ENCODE data around the gene STK26. TPM values are rescaled to one million over a fixed set of nuclear protein-coding genes. Genes with fewer than 3 reads are reported as not detected.

The STK26 gene
- total and polyA plus RNA-seq, 2 experiments from 2014 or later: 65.2 to 110 TPM

DNA sequence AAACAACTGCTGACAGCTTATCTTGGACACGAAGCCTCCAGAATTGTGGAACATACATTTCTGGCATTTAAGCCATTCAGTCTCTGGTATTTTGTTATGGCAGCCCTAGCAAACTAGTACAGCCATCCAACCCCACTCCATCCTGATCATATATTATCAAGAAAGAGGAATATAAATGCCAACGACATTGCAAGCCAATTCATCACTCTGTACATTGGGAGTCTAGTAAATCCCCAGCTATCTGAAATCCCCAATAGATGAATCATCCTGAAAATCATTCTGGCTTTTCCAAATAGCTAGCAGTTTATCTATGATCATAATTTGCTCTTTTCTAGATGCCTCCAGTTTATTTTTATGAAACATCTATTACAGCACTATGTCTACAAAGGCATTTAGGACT lies 63.6 kb downstream of the STK26 start:
- no peaks in the 10 kb centered on the region for H3K4me1 Mint-ChIP-seq
- H3F3A ChIP-seq (replicated peaks; ENCODE audit: low read depth): no peaks in the 10 kb centered on the region
- no peaks in the 10 kb centered on the region for H3K27me3 Mint-ChIP-seq (ENCODE audit: insufficient read depth, low read depth, poor library complexity)
- no peak overlapping the region for H3K4me3 ChIP-seq
- no peak overlapping the region for H3K27ac ChIP-seq (ENCODE audit: low read depth)
- no peaks in the 10 kb centered on the region for H3K9me3 Mint-ChIP-seq
- DNase-seq (ENCODE audit: low spot score) (no peak), ATAC-seq (no peak)
- H3K36me3 ChIP-seq (ENCODE audit: insufficient read depth): no peaks in the 10 kb centered on the region
- no peak overlapping the region for H3K27ac Mint-ChIP-seq
- no peak for TF ChIP-seq ZNF114 (CRISPR knock-in tag; IDR thresholded peaks at IDR 0.05)
- TF ChIP-seq, protein P1, sequence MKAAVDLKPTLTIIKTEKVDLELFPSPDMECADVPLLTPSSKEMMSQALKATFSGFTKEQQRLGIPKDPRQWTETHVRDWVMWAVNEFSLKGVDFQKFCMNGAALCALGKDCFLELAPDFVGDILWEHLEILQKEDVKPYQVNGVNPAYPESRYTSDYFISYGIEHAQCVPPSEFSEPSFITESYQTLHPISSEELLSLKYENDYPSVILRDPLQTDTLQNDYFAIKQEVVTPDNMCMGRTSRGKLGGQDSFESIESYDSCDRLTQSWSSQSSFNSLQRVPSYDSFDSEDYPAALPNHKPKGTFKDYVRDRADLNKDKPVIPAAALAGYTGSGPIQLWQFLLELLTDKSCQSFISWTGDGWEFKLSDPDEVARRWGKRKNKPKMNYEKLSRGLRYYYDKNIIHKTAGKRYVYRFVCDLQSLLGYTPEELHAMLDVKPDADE (IDR thresholded peaks at IDR 0.05): no peak
- H3K4me1 ChIP-seq (ENCODE audit: insufficient read depth): no peaks in the 10 kb centered on the region
- H3K4me3 Mint-ChIP-seq: no peak overlapping the region
- no peaks in the 10 kb centered on the region for H3K9me2 ChIP-seq (ENCODE audit: insufficient read depth)
- H3K4me2 ChIP-seq: no peak overlapping the region
- no peaks in the 10 kb centered on the region for H3K79me2 ChIP-seq (replicated peaks; ENCODE audit: insufficient read depth)
- no peak overlapping the region for H2AFZ ChIP-seq
- no peaks in the 10 kb centered on the region for H3K36me3 Mint-ChIP-seq (ENCODE audit: low read depth)
- no peaks in the 10 kb centered on the region for H3K27me3 ChIP-seq (ENCODE audit: insufficient read depth)
- H4K20me1 ChIP-seq (replicated peaks; ENCODE audit: insufficient read depth): no peaks in the 10 kb centered on the region

DNA sequence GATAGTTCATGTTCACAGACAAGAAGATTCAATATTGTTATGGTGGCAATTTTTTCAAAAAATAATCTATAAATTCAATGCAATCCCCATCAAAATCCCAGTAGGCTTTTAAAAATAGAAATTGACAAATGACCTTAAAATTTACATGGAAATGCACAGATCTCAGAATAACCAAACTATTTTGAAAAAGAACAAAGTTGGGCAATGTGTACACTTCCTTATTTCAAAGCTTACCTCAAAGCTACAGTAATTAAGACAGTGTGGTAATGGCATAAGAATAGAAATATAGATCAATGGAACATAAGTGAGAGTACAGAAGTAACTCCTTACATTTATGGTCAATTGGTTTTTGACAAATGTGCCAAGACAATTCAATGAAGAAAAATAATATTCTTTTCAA lies 65.8 kb downstream of the STK26 start:
- Mint-ChIP-seq H3K27ac (no peak overlapping the region), H3K4me3 (no peak overlapping the region), H3K27me3 (ENCODE audit: insufficient read depth, low read depth, poor library complexity) (no peaks in the 10 kb centered on the region), H3K9me3 (no peaks in the 10 kb centered on the region), H3K36me3 (ENCODE audit: low read depth) (no peaks in the 10 kb centered on the region), H3K4me1 (0 out of 3 replicates have a peak, but pooled peaks cover 3% of the 10 kb centered on the region)
- DNase-seq (ENCODE audit: low spot score) (no peak), ATAC-seq (no peak)
- Histone ChIP-seq H3K4me2 (no peak overlapping the region), H3K79me2 (replicated peaks; ENCODE audit: insufficient read depth) (no peaks in the 10 kb centered on the region), H3K4me3 (no peak overlapping the region), H3K9me2 (ENCODE audit: insufficient read depth) (no peaks in the 10 kb centered on the region), H3K36me3 (ENCODE audit: insufficient read depth) (no peaks in the 10 kb centered on the region), H3K27me3 (ENCODE audit: insufficient read depth) (no peaks in the 10 kb centered on the region), H2AFZ (no peak overlapping the region), H3F3A (replicated peaks; ENCODE audit: low read depth) (no peaks in the 10 kb centered on the region), H3K4me1 (ENCODE audit: insufficient read depth) (no peaks in the 10 kb centered on the region), H4K20me1 (replicated peaks; ENCODE audit: insufficient read depth) (no peaks in the 10 kb centered on the region), H3K27ac (ENCODE audit: low read depth) (no peak overlapping the region)
- TF ChIP-seq, protein P2, sequence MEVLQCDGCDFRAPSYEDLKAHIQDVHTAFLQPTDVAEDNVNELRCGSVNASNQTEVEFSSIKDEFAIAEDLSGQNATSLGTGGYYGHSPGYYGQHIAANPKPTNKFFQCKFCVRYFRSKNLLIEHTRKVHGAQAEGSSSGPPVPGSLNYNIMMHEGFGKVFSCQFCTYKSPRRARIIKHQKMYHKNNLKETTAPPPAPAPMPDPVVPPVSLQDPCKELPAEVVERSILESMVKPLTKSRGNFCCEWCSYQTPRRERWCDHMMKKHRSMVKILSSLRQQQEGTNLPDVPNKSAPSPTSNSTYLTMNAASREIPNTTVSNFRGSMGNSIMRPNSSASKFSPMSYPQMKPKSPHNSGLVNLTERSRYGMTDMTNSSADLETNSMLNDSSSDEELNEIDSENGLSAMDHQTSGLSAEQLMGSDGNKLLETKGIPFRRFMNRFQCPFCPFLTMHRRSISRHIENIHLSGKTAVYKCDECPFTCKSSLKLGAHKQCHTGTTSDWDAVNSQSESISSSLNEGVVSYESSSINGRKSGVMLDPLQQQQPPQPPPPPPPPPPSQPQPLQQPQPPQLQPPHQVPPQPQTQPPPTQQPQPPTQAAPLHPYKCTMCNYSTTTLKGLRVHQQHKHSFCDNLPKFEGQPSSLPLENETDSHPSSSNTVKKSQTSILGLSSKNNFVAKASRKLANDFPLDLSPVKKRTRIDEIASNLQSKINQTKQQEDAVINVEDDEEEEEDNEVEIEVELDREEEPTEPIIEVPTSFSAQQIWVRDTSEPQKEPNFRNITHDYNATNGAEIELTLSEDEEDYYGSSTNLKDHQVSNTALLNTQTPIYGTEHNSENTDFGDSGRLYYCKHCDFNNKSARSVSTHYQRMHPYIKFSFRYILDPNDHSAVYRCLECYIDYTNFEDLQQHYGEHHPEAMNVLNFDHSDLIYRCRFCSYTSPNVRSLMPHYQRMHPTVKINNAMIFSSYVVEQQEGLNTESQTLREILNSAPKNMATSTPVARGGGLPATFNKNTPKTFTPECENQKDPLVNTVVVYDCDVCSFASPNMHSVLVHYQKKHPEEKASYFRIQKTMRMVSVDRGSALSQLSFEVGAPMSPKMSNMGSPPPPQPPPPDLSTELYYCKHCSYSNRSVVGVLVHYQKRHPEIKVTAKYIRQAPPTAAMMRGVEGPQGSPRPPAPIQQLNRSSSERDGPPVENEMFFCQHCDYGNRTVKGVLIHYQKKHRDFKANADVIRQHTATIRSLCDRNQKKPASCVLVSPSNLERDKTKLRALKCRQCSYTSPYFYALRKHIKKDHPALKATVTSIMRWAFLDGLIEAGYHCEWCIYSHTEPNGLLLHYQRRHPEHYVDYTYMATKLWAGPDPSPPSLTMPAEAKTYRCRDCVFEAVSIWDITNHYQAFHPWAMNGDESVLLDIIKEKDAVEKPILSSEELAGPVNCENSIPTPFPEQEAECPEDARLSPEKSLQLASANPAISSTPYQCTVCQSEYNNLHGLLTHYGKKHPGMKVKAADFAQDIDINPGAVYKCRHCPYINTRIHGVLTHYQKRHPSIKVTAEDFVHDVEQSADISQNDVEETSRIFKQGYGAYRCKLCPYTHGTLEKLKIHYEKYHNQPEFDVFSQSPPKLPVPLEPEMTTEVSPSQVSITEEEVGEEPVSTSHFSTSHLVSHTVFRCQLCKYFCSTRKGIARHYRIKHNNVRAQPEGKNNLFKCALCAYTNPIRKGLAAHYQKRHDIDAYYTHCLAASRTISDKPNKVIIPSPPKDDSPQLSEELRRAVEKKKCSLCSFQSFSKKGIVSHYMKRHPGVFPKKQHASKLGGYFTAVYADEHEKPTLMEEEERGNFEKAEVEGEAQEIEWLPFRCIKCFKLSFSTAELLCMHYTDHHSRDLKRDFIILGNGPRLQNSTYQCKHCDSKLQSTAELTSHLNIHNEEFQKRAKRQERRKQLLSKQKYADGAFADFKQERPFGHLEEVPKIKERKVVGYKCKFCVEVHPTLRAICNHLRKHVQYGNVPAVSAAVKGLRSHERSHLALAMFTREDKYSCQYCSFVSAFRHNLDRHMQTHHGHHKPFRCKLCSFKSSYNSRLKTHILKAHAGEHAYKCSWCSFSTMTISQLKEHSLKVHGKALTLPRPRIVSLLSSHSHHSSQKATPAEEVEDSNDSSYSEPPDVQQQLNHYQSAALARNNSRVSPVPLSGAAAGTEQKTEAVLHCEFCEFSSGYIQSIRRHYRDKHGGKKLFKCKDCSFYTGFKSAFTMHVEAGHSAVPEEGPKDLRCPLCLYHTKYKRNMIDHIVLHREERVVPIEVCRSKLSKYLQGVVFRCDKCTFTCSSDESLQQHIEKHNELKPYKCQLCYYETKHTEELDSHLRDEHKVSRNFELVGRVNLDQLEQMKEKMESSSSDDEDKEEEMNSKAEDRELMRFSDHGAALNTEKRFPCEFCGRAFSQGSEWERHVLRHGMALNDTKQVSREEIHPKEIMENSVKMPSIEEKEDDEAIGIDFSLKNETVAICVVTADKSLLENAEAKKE (CRISPR knock-in tag; IDR thresholded peaks at IDR 0.05): no peak
- TF ChIP-seq CREB1 (CRISPR knock-in tag; IDR thresholded peaks at IDR 0.05; ENCODE audit: low read depth) (no peak), EZH2phosphoT487 (IDR thresholded peaks at IDR 0.05; ENCODE audit: unreplicated experiment) (no peak), ZNF114 (CRISPR knock-in tag; IDR thresholded peaks at IDR 0.05) (no peak), STAT1 (IDR thresholded peaks at IDR 0.05; ENCODE audit: unreplicated experiment) (no peak), EZH2 (IDR thresholded peaks at IDR 0.05; ENCODE audit: low read depth, unreplicated experiment) (no peak), JUNB (IDR thresholded peaks at IDR 0.05; ENCODE audit: unreplicated experiment) (no peak), ZNF331 (CRISPR knock-in tag; IDR thresholded peaks at IDR 0.05; ENCODE audit: low read depth) (no peak), NANOG (IDR thresholded peaks at IDR 0.05; ENCODE audit: borderline replicate concordance) (no peak)
- TF ChIP-seq, protein P1 (IDR thresholded peaks at IDR 0.05): no peak
- TF ChIP-seq, protein P3, sequence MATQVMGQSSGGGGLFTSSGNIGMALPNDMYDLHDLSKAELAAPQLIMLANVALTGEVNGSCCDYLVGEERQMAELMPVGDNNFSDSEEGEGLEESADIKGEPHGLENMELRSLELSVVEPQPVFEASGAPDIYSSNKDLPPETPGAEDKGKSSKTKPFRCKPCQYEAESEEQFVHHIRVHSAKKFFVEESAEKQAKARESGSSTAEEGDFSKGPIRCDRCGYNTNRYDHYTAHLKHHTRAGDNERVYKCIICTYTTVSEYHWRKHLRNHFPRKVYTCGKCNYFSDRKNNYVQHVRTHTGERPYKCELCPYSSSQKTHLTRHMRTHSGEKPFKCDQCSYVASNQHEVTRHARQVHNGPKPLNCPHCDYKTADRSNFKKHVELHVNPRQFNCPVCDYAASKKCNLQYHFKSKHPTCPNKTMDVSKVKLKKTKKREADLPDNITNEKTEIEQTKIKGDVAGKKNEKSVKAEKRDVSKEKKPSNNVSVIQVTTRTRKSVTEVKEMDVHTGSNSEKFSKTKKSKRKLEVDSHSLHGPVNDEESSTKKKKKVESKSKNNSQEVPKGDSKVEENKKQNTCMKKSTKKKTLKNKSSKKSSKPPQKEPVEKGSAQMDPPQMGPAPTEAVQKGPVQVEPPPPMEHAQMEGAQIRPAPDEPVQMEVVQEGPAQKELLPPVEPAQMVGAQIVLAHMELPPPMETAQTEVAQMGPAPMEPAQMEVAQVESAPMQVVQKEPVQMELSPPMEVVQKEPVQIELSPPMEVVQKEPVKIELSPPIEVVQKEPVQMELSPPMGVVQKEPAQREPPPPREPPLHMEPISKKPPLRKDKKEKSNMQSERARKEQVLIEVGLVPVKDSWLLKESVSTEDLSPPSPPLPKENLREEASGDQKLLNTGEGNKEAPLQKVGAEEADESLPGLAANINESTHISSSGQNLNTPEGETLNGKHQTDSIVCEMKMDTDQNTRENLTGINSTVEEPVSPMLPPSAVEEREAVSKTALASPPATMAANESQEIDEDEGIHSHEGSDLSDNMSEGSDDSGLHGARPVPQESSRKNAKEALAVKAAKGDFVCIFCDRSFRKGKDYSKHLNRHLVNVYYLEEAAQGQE (IDR thresholded peaks at IDR 0.05; ENCODE audit: unreplicated experiment): no peak

Measured in GM23338 (cell line).